IPS-NIHi11 (cell line): ENCODE data around the gene SLC39A3.

ENCODE experiments used
- DNase-seq: peaks from one replicate; pipeline ENCODE4 v3.0.0; 2012; ENCODE audit warnings: mixed read lengths, low spot score

Gene SLC39A3

DNA sequence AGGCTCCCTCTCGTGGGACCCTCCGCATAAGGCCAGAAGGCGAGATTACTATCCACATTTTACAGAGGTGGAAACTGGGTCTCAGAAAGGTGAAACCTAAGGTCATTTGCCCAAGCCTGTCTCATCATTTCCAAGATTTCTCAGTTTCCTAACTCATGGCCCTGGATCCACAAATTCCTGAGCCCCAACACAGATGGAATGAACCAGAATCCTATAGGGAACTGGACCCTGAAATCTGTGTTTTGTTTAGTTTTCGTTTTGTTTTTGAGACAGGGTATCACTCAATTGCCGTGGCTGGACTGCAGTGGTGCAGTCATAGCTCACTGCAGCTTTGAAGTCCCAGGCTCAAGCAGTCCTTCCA, 36.8 kb downstream of the SLC39A3 start:
- DNase-seq, result no peak

DNA sequence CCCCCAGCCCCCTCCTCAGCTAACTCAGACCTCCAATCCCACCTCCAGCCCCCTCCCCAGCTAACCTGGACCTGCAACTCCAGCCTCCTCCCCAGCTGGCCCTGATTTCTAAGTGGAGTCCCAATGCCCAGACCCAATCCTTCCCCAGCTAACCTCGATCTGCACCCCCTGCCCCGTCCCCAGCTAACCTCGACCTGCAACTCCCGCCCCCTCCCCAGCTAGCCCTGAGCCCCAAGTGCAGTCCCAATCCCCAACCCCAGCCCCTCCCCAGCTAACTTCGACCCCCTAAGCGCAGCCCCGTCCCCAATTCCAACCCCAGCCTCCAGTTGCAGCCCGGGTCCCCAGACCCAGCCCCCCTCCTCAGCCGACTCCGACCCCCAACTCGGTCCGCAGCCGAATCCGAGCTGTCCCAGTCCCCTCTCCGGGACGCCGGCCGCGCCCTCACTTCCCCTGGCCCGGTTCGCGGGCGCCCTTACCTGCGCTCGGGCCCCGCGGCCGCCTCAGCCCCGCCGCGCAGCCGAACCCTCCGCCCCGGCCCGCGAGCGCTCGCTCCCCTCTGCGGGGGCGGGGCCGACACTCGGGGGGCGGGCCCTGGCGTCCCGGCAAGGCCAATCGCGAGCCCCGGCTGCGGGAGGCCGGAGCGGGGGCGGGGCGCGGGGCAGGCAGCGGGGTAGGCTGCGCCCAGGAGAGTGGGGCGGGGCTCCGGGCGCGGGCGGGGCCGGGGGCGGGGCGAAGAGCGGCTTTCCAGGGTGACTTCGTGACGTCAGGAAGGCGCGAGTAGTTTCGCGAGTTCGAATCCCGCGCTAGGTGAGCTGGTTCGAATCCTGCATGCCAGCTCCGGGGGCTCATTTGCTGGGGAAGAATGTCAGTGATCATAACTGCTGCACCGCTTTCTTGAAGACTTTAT, 37.4 kb downstream of the SLC39A3 start, which contains the start of gene GNG7:
Gene GNG7 (minus strand): TSS at position 525 of the 907 bp plus-strand sequence. CDS start 182,006 bp downstream, outside the sequence.
- peak; percentile 100 for DNase-seq

DNA sequence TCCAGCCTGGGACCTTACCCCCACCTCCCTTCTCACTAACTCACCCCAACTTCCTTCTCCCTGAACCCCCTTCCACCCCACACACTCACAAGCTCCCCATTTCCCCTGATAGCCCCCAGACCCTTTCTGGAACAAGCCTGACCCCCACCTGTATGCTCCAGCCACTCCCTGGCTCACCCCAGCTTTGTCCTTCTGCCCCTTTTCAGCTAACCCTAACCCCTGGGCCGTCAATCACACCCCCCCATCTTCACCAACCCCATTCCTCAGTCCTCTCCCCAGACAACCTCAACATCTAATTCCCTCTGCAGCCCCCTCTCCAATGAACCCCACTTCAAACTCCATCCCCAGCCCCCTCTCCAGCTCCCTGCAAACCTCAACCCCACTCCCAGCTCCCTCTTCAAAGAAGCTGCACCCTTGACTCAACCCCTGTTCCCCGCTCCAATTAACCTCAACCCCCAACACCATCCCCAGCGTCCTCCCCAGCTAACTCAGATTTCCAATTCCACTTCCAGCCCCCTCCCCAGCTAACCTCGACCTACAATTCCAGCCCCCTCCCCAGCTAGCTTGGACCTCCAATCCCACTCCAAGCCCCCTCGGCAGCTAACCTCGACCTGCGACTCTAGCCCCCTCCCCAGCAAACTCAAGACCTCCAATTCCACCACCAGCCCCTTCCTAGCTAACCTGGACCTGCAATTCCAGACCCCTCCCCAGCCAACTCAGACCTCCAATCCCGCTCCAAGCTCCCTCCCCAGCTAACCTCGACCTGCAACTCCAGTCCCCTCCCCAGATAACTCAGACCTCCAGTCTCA, 38.3 kb downstream of the SLC39A3 start:
- DNase-seq, result no peak

DNA sequence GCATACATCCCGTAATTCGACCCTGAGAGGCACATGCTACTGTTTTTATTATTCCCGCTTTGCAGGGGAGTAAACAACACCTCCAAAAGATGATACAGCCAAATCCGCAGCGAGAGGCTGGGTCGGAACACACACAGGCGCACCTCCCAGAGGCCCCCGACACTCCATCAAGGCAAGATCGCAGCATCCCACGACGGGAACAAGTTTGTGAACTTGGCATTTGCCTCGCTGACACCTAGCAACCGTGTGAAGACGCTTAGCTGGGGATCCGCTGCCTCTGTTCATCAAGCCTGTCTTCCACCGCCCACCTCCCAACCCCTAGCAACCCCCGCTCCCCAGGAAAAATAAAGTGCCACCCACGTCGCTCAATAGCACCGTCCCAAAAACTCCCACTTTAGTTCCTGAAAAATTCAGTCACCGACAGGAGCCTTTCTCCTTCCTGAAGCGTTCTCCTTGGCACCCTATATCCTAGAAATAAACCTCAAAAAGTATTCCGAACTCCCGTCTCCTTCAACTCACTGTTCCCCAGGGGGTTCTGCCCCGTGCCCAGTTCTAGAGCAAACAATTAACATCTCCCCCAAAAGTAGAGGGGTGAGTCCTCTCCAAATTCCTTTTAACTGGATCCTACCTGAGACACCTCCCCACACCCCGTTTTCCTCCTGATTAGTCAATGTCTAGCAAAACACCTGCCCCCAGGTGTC, 39.0 kb downstream of the SLC39A3 start:
- no peak for DNase-seq

DNA sequence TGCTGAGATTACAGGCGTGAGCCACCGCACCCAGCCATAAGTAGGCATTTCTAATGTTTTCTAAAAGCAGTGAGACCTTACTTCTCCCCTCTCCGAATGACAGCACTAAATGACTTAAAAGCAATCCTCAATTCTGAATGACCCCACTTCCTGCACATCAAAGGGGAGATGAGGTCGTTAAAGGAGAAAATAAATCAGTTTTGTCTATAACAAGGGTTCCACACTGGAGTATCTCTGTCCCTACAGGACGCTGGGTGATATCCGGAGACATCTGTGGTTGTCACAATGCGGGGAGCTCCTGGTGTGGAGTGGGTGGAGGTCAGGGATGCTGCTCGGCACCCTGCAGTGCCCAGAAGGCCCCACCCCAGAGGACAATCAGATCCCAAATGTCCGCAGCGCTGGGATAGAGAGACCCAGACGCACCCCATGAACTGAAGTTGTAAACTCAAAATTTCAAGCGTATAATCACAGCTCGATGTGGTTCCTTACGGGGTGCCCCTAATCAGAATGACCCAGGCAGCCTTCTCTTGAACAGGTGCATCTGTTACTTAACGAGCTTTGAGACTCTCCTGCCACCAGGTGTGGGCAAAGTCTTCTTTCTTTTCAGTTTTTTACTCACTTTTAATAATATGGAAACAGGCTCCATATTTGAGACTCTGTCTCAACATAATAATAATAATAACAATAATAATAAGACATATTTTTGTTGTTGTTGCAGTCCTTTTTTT, 40.2 kb downstream of the SLC39A3 start:
- no peak for DNase-seq

DNA sequence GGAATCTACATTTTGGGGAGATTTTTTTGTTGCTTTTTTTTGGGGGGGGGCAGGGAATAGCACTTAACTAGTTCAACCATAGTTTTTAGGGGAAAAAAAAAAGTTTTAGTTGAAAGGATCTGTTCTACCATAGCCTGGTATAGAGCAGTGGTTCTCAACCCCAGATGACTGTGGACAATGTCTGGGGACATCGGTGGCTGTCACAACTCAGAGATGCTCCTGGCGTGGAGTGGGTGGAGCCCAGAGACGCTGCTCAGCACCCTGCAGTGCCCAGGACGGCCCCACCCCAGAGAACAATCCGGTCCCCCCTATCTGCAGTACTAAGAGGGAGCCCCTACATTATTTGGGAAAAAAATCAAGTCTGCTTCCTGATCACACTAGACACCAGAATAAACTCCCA, 45.6 kb downstream of the SLC39A3 start:
- DNase-seq, result no peak

DNA sequence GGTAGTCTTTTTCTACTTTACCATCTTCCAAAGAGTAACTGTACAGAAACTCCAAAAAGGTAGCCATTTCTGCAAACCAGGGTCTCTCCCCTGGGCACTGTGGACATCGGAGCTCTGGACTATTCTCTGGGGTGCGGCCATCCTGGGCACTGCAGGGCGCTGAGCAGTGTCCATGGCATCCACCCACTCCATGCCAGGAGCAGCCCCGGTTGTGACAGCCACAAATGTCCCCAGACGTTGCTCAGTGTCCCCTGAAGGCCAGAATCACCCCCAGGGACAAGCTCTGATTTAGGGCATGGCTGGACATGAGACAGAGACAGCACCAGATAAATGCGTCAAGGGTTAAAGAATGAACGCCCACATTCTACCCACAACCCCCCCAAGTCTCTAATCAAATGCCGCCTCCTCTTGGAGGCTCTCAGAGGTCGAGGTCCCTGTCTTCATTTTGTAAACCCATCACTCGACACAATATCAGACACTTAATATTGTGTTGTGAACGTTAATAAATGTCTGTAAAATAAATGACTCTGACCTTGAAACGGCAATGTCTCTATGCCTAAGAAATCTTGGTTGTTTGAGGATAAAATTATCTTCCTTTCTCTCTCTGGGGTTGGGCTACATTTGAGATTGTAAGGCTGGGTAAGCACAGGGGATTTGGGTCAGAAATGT, 46.2 kb downstream of the SLC39A3 start:
- DNase-seq, result no peak

DNA sequence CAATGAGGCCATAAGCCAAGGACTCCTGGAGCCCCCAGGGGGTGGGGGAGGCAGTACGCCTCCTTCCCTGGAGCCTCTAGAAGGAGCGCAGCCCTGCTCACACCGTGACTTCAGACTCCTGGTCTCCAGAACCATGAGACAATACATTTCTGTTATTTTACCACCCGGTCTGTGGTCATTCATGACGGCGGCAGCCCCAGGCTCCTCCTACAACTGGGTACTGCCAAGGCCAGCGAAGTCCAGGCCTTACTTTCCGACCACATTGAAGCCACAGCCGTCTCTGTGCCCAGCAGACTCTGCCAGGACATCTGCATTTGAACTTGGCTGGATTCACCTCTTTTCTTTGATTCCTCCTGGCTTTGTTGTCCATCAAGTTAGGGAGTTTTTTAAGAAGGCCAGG, 47.9 kb downstream of the SLC39A3 start:
- DNase-seq, result no peak

DNA sequence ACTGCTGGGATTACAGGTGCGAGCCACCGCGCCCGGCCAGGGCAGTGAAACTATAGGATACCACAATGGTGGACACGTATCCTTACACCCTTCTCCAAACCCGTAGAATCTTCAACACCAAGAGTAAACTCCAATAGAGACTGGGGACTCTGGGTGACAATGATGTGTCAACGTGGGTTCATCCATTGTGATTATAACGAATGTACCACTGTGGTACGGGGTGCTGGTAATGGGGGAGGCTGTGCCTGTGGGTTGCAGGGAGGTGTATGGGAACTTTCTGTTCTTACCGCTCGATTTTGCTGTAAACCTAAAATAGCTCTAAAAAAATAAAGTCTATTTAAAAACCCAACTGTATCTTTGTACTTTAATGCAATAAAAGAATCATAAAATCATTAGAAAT, 49.0 kb downstream of the SLC39A3 start:
- DNase-seq, result no peak

DNA sequence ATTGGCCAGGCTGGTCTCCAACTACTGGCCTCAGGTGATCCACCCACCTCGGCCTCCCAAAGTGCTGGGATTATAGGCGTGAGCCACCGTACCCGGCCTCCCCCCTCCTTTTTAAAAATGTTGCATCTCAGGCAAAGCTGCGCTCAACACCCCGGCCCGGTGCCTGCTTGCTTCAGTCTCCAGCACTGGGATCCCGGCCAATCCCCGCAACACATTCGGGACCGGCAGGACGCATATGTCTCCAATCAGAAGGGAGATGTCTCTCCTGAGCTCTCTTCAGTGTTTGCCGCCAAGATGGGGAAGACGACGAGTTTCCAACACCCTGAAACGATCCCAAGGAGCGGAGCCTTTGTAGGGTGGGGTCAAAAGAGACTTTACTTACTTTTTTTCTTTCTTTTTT, 53.5 kb downstream of the SLC39A3 start:
- no peak for DNase-seq

DNA sequence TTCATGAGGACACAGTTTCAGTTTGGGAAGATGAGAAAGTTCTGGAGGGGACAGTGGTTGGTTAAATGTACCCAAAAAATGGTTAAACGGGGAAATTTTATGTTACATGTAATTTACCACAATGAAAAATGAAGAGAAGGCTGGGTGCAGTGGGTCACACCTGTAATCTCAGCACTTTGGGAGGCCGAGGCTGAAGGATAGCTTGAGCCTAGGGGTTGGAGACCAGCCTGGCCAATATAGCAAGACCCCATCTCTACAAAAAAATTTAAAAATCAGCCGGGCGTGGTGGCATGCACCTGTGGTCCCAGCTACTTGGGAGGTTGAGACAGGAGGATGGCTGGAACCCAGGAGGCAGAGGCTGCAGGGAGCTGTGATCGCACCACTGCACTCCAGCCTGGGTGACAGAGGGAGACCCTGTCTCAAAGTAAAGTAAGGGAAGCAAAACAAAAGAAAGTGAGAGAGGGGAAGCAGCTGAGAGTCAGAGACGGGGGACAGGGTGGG, 54.6 kb downstream of the SLC39A3 start:
- DNase-seq, result no peak

DNA sequence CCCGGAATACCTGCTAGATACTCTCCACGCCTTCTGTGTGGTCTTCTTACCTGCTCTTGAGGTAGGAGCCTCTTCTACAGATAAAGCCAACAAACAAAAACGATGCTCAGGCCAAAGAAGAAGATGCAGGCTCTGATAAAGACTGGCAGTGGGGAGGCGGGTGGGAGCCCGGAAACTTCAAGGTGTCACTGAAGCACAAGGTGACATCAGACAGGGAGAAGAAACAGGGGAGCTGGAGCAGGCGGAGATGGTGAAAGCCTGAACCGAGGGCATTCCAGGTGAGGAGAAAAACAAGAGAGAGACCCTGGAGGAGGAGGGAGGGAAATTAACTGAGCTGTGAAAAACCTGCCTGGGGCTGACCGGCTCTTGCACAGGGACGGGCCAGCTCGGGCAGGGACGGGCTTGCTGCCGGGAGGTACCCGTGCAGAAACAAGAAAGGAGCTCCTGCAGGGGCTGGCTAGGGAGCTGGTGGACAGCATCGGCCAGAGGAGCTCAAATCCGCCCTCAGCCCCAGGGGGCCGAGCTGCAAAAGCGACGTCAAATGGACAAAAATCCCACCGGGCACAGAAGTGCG, 56.3 kb downstream of the SLC39A3 start:
- no peak for DNase-seq
